Subcutaneous adipose tissue (tissue), 4 donors: ENCODE data around the gene PBX1. TPM values are rescaled to one million over a fixed set of nuclear protein-coding genes. Genes with fewer than 3 reads are reported as not detected.

Source experiments
- CTCF ChIP-seq: fragments of 450-650 bp; IDR thresholded peaks from one replicate; pipeline ENCODE4 v1.5.1; 2016; ENCODE audit warnings: low read depth, mild to moderate bottlenecking, control low read depth, antibody characterized with exemption, moderate library complexity
- small RNA-seq: library from RNA; depleted of rRNA; stranded (forward); fragments of <200 nt; gene quantifications from one replicate; pipeline ENCODE3, GENCODE V24; 2016
- total RNA-seq, 4 donors: library from RNA; depleted of rRNA; stranded (reverse); fragments of >200 nt; gene quantifications; one replicate each; pipeline ENCODE4 v1.1.0, GENCODE V29; 2016

PBX1 gene
- total RNA-seq, 4 donors from 2014 or later, result 36.5 to 61.1 (median 54.2) TPM

- no peak for TF ChIP-seq CTCF
Measured at GRCh38 chr1:164885311-164885710, 326.3 kb downstream of the PBX1 start.

- no peak for TF ChIP-seq CTCF
Measured at GRCh38 chr1:164886101-164886500, 327.1 kb downstream of the PBX1 start.

GRCh38 chr1:164891615-164892014 lies 332.6 kb downstream of the PBX1 start:
- TF ChIP-seq CTCF, result no peak

GRCh38 chr1:164895026-164895912 lies 336.3 kb downstream of the PBX1 start:
- no peak for TF ChIP-seq CTCF

- no peak for TF ChIP-seq CTCF
Measured at GRCh38 chr1:164901031-164901430, 342.0 kb downstream of the PBX1 start.

Small RNA genes within 50 kb of the gene (small RNA-seq; reads per million reads assigned to genes)
- gene RF00017, result not detected
- 0.49 reads per million for gene RF00019
- not detected for gene RNU6-171P
